Measurements from ENCODE around the gene NDUFA12.

The NDUFA12 gene

DNA sequence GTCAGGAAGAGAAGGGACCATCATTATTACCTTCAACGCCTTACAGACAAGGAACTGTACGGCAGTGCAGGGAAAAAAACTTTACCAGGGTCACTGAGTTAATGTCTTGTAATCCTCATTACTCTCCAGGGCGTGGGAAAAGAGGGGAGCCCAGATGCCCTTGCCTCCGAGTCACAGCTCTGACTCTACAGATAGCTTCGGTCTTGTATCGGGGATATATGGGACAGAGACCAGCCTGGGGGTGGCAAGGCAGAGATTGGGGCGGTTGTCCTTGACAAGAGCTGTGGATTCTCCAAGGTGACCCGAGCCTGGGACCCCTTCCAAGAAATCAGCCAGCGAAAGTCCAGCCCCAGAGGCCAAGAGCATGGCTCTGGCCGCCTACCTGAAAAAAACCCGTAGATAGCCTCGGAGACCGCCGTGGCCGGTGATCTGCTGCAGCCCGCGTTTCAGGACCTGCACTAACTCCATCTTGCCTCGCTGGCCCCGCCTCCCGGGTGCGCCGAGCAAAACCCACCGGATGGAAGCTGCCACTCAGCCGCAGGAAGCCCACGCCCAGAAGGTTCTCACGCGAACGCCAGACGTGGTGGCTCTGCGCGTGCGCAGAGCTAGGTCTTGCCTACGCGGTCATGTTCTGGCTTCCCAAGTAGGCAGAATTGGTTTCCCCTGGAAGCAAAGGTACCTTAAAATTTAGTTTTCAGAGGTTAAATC, at the start of gene NDUFA12 (continued):
- TF ChIP-seq, protein P1, sequence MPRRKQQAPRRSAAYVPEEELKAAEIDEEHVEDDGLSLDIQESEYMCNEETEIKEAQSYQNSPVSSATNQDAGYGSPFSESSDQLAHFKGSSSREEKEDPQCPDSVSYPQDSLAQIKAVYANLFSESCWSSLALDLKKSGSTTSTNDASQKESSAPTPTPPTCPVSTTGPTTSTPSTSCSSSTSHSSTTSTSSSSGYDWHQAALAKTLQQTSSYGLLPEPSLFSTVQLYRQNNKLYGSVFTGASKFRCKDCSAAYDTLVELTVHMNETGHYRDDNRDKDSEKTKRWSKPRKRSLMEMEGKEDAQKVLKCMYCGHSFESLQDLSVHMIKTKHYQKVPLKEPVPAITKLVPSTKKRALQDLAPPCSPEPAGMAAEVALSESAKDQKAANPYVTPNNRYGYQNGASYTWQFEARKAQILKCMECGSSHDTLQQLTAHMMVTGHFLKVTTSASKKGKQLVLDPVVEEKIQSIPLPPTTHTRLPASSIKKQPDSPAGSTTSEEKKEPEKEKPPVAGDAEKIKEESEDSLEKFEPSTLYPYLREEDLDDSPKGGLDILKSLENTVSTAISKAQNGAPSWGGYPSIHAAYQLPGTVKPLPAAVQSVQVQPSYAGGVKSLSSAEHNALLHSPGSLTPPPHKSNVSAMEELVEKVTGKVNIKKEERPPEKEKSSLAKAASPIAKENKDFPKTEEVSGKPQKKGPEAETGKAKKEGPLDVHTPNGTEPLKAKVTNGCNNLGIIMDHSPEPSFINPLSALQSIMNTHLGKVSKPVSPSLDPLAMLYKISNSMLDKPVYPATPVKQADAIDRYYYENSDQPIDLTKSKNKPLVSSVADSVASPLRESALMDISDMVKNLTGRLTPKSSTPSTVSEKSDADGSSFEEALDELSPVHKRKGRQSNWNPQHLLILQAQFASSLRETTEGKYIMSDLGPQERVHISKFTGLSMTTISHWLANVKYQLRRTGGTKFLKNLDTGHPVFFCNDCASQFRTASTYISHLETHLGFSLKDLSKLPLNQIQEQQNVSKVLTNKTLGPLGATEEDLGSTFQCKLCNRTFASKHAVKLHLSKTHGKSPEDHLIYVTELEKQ (tag by site-specific recombination; IDR thresholded peaks at IDR 0.05; ENCODE audit: borderline replicate concordance) = peak; percentile 19; the same call in 1 of the 2 replicates
- TF ChIP-seq, protein P2, sequence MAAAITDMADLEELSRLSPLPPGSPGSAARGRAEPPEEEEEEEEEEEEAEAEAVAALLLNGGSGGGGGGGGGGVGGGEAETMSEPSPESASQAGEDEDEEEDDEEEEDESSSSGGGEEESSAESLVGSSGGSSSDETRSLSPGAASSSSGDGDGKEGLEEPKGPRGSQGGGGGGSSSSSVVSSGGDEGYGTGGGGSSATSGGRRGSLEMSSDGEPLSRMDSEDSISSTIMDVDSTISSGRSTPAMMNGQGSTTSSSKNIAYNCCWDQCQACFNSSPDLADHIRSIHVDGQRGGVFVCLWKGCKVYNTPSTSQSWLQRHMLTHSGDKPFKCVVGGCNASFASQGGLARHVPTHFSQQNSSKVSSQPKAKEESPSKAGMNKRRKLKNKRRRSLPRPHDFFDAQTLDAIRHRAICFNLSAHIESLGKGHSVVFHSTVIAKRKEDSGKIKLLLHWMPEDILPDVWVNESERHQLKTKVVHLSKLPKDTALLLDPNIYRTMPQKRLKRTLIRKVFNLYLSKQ (tag by site-specific recombination; IDR thresholded peaks at IDR 0.05; ENCODE audit: borderline replicate concordance) = no peak
- TF ChIP-seq ZNF704 (tag by site-specific recombination; IDR thresholded peaks at IDR 0.05) (no peak), PRDM10 (tag by site-specific recombination; IDR thresholded peaks at IDR 0.05) (peak; percentile 61), ZNF701 (tag by site-specific recombination; IDR thresholded peaks at IDR 0.05) (no peak), ZFHX2 (tag by site-specific recombination; conservative IDR thresholded peaks at IDR 0.05) (peak; percentile 82), ZNF211 (tag by site-specific recombination; IDR thresholded peaks at IDR 0.05; ENCODE audit: low read depth) (no peak), ZSCAN23 (tag by site-specific recombination; IDR thresholded peaks at IDR 0.05) (no peak), ZNF561 (tag by site-specific recombination; IDR thresholded peaks at IDR 0.05; ENCODE audit: borderline replicate concordance) (no peak), ZNF560 (tag by site-specific recombination; IDR thresholded peaks at IDR 0.05; ENCODE audit: borderline replicate concordance) (no peak), ZNF19 (tag by site-specific recombination; IDR thresholded peaks at IDR 0.05; ENCODE audit: low read depth) (no peak), SP2 (tag by site-specific recombination; IDR thresholded peaks at IDR 0.05) (peak; percentile 69), ZNF837 (tag by site-specific recombination; IDR thresholded peaks at IDR 0.05) (no peak), ZNF133 (tag by site-specific recombination; IDR thresholded peaks at IDR 0.05) (no peak), ZNF169 (tag by site-specific recombination; IDR thresholded peaks at IDR 0.05) (no peak), KLF7 (tag by site-specific recombination; IDR thresholded peaks at IDR 0.05; ENCODE audit: borderline replicate concordance) (no peak; the same call in 1 of the 2 replicates), ZNF404 (tag by site-specific recombination; IDR thresholded peaks at IDR 0.05) (no peak), OSR2 (tag by site-specific recombination; IDR thresholded peaks at IDR 0.05) (no peak), ZNF121 (tag by site-specific recombination; IDR thresholded peaks at IDR 0.05) (no peak), ZNF37A (tag by site-specific recombination; IDR thresholded peaks at IDR 0.05) (no peak), ZNF624 (tag by site-specific recombination; IDR thresholded peaks at IDR 0.05) (no peak)
- TF ChIP-seq, protein P3, sequence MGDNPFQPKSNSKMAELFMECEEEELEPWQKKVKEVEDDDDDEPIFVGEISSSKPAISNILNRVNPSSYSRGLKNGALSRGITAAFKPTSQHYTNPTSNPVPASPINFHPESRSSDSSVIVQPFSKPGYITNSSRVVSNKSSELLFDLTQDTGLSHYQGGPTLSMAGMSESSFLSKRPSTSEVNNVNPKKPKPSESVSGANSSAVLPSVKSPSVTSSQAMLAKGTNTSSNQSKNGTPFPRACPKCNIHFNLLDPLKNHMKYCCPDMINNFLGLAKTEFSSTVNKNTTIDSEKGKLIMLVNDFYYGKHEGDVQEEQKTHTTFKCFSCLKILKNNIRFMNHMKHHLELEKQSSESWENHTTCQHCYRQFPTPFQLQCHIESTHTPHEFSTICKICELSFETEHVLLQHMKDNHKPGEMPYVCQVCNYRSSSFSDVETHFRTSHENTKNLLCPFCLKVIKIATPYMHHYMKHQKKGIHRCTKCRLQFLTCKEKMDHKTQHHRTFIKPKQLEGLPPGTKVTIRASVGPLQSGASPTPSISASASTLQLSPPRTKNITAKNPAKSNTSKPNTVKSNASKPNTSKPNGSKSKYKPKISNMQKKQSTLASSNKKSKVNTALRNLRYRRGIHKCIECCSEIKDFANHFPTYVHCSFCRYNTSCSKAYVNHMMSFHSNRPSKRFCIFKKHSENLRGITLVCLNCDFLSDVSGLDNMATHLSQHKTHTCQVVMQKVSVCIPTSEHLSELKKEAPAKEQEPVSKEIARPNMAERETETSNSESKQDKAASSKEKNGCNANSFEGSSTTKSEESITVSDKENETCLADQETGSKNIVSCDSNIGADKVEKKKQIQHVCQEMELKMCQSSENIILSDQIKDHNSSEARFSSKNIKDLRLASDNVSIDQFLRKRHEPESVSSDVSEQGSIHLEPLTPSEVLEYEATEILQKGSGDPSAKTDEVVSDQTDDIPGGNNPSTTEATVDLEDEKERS (tag by site-specific recombination; IDR thresholded peaks at IDR 0.05) = no peak
- TF ChIP-seq, protein P4, sequence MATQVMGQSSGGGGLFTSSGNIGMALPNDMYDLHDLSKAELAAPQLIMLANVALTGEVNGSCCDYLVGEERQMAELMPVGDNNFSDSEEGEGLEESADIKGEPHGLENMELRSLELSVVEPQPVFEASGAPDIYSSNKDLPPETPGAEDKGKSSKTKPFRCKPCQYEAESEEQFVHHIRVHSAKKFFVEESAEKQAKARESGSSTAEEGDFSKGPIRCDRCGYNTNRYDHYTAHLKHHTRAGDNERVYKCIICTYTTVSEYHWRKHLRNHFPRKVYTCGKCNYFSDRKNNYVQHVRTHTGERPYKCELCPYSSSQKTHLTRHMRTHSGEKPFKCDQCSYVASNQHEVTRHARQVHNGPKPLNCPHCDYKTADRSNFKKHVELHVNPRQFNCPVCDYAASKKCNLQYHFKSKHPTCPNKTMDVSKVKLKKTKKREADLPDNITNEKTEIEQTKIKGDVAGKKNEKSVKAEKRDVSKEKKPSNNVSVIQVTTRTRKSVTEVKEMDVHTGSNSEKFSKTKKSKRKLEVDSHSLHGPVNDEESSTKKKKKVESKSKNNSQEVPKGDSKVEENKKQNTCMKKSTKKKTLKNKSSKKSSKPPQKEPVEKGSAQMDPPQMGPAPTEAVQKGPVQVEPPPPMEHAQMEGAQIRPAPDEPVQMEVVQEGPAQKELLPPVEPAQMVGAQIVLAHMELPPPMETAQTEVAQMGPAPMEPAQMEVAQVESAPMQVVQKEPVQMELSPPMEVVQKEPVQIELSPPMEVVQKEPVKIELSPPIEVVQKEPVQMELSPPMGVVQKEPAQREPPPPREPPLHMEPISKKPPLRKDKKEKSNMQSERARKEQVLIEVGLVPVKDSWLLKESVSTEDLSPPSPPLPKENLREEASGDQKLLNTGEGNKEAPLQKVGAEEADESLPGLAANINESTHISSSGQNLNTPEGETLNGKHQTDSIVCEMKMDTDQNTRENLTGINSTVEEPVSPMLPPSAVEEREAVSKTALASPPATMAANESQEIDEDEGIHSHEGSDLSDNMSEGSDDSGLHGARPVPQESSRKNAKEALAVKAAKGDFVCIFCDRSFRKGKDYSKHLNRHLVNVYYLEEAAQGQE (tag by site-specific recombination; IDR thresholded peaks at IDR 0.05) = peak; percentile 47; the same call in 1 of the 2 replicates
